Activated T-cell treated with anti-CD3 and anti-CD28 coated beads for 1 hour (primary cell): ENCODE results near the gene ZBED6.
"Not testable (repeated sequence)": the region's sequence is repeated elsewhere in the genome, so short reads cannot be mapped to it uniquely, and the experiment has no call there.

Experiments
- DNase-seq: peaks from one replicate; pipeline ENCODE4 v3.0.0-alpha.2; 2020; ENCODE audit warnings: low read depth

Gene ZBED6

DNA sequence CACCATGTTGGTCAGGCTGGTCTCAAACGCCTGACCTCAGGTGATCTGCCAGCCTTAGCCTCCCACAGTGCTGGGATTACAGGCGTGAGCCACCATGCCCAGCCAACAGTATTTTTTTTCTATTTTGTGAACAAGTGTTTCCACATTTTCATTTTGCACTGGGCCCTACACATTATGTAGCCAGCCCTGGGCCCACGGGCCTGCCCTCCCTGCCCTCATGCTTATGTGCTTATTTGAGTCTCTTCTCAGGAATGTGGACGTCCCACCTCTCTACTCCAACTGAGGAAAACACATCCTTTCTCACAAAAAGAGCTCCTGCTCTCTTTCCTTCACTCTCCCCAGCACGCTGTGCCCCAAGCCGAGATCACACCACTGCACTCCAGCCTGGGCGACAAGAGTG is 13.5 kb upstream of the ZBED6 start:
- no peak for DNase-seq

DNA sequence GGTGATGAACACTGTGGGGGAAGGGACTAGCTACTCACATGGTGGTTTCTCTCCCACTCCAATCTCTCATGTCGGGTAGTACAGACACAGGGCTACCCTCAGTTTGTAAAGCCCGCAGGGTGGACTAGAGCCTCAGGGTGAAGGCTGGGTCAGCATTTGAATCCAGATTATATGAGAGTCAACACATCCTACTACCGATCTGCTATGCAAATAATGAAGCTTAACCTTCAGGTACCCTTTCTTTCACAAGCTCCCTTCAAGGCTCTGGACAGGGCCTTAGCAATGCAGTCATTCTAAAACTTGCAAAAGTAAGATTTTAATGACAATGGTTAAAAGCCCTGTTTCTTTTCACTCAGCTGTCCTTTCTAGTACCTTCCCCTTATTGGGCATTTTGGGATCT is 5.5 kb upstream of the ZBED6 start:
- no peak for DNase-seq

DNA sequence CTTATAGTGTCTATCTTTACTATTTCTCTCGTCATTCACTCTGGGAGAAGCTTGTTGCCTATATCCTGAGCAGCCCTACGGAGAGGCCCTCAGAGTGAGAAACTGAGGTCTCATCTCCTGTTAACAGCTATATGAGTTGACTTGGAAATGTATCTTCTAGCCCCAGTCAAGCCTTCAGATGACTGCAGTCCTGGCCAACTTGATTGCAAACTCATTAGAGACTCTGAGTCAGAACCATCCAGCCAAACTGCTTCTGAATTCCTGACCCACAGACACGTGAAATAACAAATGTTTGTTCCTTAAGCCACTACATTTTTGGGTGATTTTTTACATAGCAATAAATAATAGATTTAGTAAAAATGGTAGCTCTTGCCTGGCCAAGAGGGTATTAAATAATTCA is 3.9 kb upstream of the ZBED6 start:
- no peak for DNase-seq

DNA sequence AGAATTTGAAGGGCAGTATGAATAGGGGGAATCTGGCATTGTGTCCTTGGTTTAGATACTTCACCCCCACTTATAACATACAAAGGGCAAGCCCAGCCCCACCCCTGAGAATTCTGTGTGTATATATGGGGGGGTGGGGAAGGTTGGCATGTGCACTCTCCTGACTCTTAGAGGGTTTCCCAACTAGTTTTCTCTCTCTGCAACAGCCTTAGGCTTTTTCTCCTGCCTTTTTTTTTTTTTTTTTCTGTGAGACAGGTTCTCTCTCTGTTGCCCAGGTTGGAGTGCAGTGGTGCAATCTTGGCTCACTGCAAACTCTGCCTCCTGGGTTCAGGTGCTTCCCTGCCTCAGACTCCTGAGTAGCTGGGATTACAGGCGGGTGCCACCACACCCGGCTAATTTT is 2.9 kb upstream of the ZBED6 start:
- no peak for DNase-seq

DNA sequence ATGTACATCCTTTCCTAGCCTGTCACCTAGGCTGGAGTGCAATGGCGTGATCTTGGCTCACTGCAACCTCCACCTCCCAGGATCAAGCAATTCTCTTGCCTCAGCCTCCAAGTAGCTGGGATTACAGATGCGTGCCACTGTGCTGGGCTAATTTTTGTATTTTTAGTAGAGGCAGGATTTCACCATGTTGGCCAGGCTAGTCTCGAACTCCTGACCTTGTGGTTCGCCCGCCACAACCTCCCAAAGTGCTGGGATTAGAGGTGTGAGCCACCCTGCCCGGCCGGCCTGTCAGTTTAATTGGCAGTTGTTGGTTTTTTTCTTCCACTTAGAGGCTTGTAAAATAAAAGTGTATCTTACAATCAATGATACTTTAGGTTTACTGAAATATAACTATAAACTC is 1.9 kb upstream of the ZBED6 start:
- not testable (repeated sequence) for DNase-seq

DNA sequence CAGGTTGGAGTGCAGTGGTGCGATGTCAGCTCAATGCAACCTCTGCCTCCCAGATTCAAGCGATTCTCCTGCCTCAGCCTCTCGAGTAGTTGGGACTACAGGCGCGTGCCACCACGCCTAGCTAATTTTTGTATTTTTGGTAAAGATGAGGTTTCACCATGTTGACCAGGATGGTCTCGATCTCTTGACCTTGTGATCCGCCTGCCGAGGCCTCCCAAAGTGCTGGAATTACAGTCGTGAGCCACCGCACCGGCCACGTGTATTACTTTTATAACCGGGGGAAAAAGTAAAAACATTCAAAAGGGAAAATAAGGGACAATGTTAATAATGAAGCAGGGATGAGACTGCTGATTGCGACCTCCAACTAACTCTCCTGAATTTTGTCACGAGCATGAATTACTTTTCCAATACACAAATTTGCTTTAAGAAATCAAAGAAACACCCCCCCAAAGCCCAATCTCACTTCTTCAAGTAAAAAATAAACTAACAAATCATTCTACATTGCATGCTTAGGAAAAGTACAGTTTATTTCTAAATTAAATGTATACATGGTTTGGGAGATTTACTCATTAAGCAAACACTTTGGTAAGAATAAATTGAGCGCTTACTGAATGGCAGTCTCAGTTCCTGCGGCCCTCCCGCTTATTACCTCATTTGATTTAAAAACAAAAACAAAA is 521 bp upstream of the ZBED6 start:
- DNase-seq = no peak

DNA sequence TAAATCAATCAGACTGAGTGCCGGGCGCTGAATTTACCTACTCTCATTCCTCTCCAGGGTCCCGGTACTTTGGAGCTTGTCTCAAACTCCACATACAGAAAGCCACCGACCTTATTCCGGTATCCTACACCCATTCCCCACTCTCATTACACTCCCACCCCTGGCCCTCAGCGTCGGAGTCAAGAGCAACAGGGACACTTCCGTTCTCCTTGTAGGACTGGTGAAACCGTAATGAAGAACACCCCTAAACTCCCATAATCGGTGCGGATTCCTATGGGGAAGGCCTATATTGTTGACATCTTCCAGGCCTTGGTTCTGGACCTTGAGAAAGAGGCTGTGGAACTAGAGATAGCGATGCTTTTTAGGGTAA is 798 bp downstream of the ZBED6 start:
- DNase-seq = no peak

DNA sequence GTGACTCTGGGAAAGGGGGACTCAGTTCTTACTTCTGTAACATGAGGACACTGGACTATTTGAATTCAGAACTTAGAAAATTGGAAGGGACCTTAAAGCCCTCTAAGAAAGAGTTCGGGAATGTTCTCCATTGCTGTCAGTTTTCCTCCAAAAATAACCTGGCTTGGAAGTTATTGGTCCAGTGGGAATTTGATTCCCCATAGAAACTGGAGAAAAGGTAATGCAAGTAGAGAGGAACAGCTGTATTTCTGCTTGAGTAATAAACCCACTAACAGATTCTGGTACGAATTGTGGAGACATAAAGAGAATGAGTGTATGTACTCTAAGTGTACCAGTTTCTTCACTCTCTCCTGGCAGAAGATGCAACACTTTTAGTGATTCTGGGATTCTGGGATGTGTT is 1.8 kb downstream of the ZBED6 start:
- DNase-seq = no peak

DNA sequence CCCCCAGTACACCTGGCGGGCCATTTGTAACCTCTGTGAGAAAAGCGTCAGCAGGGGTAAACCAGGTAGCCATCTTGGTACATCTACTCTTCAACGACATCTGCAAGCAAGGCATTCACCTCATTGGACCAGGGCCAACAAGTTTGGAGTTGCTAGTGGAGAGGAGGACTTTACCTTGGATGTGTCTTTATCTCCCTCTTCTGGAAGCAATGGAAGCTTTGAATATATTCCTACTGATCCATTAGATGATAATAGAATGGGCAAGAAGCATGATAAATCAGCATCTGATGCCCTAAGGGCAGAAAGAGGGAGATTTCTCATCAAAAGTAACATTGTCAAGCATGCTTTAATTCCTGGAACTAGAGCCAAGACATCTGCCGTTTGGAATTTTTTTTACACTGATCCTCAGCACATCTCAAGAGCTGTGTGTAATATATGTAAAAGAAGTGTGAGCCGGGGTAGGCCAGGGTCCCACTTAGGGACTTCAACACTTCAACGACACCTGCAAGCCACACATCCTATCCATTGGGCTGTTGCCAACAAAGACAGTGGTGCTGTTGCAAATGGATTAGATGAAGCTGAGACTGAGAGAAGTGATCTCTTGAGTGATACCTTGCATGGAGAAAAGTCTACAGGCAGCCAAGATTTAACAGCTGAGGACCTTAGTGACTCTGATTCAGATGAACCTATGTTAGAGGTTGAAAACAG is 2.7 kb downstream of the ZBED6 start:
- no peak for DNase-seq

DNA sequence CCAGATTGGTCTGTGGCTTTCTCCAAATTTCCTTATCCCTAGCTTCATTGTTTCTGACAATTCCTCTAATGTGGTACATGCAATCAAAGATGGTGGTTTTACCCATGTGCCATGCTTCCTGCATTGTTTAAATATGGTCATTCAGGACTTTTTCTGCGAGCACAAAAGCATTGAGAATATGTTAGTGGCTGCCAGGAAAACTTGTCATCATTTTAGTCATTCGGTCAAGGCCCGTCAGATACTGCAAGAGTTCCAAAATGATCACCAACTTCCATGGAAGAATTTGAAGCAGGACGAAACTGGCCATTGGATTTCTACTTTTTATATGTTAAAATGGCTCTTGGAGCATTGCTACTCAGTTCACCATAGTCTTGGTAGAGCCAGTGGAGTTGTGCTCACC is 3.7 kb downstream of the ZBED6 start:
- no peak for DNase-seq

DNA sequence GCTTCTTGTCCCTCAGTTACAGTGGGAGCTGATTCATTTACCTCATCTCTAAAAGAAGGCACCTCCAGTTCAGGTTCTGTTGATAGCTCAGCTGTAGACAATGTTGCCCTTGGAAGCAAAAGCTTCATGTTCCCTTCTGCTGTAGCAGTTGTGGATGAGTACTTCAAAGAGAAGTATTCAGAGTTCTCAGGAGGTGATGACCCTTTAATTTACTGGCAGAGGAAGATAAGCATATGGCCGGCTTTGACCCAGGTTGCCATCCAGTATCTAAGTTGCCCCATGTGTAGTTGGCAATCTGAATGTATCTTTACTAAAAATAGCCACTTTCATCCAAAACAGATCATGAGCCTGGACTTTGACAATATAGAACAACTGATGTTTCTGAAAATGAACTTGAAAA is 4.5 kb downstream of the ZBED6 start:
- no peak for DNase-seq

DNA sequence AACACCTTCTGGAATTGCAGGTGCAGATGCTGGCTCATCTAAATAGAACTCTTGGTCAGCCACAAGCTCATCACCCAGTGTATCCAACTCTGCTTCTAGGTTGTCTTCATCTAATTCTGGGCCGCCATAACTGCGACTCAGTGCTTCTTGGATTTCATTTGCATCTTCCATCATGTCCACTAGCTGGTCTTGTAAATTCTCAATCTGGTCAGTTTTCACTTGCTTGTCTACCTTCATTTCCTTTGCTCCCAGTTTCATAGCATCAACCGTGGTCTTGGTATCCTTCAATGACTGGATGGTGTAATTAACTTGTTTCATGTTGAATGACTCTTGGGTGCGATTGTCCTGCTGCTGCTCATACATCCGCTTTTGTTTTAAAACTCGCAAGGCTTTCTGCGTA is 10.3 kb downstream of the ZBED6 start:
- DNase-seq = no peak

DNA sequence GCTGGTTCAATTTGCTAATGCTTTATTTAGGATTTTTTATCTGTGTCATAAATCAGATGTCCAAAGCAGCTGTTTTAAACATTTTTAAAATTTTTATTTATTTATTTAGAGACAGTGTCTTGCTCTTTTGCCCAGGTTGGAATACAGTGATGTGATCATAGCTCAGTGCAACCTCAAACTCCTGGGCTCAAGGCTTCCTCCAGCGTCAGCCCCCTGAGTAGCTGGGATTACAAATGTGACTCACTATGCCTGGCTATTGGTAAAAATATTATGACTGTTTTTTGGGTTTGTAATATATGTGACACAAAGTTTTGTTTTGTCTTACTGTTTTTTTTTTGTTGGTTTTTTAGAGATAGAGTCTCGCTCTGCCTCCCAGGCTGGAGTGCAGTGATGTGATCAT is 11.8 kb downstream of the ZBED6 start:
- no peak for DNase-seq

DNA sequence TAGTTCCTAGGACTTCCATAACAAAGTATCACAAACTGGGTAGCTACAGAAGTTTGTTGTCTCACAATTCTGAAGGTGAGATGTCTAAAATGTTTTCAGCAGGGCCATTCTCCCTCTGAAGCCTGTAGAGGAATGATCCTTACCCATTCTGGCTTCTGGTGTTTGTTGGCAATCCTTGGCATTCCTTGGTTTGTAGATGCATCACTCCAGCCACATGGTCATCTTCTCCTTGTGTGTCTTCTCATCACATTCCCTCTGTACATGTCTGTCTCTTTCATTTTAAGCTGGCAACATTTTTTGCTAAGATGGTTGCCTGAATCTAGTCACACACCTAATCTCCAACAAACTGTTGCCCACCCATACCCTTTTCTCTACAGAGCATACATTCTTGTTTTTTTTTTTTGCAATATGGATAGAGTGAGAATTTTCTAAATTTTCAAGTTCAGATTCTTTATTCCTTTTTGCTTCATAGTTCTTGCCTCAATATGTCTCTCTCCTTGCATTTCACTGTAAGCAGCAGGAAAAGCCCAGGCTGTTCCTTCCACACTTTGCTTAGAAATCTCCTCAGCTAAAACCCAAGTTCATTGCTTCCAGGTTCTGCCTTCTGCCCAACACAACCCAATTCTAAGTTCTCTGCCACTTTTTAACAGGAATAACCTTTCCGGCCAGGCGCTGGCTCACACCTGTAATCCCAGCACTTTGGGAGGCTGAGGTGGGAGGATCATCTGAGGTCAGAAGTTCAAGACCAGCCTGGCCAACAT is 18.3 kb downstream of the ZBED6 start:
- DNase-seq = no peak

DNA sequence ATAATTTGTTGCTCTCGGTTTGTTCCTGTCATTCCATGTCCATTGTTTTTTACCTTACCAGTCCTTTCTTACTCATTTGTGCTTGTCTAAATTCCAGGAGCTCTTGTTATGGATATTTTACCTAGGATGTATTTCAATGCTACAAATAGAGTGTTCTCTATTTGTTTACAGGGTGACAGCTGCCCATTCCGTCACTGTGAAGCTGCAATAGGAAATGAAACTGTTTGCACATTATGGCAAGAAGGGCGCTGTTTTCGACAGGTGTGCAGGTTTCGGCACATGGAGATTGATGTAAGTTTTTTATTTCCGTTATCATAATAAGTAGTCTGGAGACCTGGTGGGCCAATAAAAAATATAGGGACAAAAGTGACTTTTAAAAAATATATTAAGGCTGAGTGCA is 23.0 kb downstream of the ZBED6 start:
- DNase-seq = no peak

DNA sequence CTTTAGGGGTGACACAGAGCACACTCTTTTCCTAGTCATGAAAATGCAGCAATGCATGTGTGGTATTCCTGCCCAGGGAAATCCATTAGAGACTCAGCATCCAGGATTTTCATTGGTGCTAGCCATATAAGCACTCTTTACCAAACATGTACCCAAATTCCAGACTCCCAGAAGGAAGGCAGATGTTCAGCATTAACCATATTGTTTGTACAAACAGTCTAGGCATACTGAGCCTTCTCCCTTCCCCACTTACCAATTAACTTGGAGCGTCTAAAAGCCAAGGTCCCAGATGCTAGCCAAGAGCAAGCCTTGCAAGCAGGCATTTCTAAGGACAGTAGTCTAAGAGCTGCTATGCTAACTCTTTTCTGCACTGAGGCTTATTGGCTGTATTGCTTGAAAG is 27.9 kb downstream of the ZBED6 start:
- DNase-seq = no peak

DNA sequence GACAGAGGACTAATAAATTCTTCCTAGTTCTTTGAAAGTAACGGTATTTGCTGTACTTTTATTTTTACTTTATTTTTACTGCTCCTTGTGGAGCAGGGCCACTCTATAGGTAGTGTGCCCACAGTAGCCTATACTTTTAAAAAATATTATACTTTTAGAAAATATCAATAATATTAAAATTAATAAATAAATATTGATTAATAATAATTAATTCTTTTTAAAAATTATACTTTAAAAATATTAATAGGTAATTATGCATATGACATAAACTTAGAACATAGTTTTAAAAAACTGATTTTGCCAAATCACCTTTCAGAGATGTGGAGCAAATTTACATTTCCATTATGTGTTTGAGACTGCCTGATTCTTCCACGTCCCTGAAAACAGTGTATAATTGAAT is 30.8 kb downstream of the ZBED6 start:
- DNase-seq = no peak

DNA sequence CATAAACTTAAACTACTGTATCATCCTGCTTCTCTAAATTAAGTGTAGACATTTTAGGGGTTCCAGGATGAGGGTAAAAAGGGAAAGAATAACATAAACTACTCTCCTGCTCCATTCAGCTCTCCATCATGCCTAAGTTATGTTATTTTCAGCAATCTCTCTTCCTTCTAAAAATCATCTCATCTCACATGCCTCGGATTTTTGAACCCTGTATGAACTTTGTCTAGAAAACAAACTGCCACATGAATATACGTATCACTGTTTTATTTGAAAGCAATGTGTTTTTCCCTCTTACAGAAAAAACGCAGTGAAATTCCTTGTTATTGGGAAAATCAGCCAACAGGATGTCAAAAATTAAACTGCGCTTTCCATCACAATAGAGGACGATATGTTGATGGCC is 32.6 kb downstream of the ZBED6 start:
- no peak for DNase-seq

DNA sequence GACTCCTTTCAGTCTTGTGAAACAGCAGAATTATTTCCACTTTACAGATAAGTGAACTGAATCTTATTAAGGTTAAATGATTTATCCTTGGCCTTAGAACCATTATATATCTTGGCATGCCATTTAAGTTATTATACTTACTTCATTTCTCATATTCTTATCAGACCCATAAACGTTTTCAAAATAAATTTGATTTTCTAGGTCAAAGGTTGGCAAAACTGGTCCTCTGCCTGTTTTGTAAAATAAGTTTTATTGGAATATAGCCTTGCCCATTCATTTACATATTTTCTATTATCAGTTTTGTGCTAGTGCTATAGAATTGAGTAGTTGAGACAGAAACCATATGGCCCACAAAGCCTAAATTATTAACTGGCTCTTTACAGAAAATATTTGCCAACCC is 33.1 kb downstream of the ZBED6 start:
- DNase-seq = no peak

DNA sequence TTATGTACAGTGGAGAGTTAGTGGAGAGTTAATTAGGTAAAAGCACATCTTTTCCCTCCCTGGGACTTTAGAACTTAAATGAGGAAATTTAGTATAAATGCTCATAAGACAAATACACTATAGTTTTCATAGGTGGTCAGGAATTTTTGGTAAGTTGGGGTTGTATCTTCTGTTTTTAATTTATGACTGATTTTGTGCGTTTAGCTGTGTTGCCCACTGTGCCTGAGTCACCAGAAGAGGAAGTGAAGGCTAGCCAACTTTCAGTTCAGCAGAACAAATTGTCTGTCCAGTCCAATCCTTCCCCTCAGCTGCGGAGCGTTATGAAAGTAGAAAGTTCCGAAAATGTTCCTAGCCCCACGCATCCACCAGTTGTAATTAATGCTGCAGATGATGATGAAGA is 33.8 kb downstream of the ZBED6 start:
- not testable (repeated sequence) for DNase-seq

DNA sequence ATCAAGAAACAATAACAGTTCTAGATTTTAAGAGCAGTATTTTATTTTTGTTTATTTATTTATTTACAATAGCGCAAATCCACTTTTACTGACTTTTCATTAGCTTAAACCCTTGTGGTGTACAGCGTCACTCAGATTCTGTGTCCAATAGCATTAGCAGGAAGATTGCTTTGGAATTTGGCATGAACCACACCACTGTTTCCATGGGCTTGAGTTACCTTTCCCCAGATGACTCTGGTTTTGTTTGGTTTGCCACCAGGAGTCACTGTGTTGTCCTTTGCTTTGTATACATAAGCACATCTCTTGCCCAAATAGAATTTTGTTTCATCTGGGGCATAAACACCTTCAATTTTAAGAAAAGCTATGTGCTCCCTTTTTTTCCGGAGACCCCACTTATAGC is 40.1 kb downstream of the ZBED6 start:
- no peak for DNase-seq

DNA sequence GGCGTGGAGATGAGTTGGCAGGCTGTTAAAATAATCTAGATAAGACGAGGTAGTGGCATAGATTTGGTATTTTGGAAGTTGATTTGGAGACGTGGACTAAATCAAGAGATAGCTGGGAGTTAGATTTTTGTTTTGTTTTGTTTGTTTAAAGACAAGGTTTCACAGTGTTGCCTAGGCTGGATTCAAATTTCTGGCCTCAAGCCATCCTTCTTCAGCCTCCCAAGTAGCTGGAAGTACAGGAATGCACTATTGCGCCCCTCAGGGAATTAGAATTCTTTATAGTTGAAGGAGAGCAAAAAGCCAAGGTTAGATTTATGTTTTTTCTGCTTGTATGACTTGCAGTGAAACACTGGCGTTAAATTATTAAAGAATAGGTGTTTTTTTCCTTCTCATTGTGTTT is 43.7 kb downstream of the ZBED6 start:
- no peak for DNase-seq

DNA sequence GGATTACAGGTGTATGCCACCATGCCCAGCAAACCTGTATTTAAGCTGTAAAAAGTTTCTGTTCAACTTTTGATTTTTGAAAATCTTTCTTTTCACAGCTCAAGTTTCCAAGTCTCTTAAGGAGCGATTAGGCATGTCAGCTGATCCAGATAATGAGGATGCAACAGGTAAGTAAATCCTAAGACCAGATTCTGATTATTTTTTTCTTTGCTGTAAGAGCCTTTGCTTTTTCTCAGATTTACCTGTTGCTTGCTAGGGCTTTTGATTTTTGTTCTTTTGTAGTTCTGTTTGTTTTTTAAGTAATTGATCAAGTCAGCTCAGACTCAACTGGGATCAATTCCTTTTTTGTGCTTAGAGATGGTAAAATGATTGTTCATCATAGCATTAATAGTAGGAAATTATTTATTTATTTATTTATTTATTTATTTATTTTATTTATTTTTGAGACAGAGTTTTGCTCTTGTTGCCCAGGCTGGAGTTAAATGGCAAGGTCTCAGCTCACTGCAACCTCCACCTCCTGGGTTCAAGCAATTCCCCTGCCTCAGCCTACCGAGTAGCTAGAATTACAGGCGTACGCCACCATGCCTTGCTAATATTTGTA is 44.9 kb downstream of the ZBED6 start:
- no peak for DNase-seq
